Astrocyte (in vitro differentiated cells and primary cell): ENCODE measurements around the gene GDF9. TPM values are rescaled to one million over a fixed set of nuclear protein-coding genes. Genes with fewer than 3 reads are reported as not detected.
A peak's percentile ranks its signal among the peaks of the same experiment; 100 is the strongest.

Source experiments
- DNase-seq: peaks from one replicate; pipeline ENCODE4 v3.0.0-alpha.2; 2010; ENCODE audit warnings: low read depth
- FAIRE-seq: peaks from 2 replicates; lab custom pipeline; 2011; peaks lifted over from hg19 to GRCh38; lab: Jason Lieb, UNC
- H2AFZ ChIP-seq: 2 replicates; pipeline ENCODE4 v1.6.0; 2012; ENCODE audit warnings: low read depth, low read length, inconsistent platforms
- H3K27ac ChIP-seq: 2 replicates; pipeline ENCODE4 v1.5.1; 2011; ENCODE audit warnings: low read depth, low read length, inconsistent platforms
- H3K27me3 ChIP-seq: 2 replicates; pipeline ENCODE4 v1.6.0; 2011; ENCODE audit warnings: low read length, inconsistent platforms; ENCODE audit not compliant: insufficient read depth
- H3K36me3 ChIP-seq: 2 replicates; pipeline ENCODE4 v1.5.1; 2011; ENCODE audit warnings: low read length, inconsistent platforms; ENCODE audit not compliant: insufficient read depth
- H3K4me1 ChIP-seq: 2 replicates; pipeline ENCODE4 v1.5.1; 2011; ENCODE audit warnings: low read length, inconsistent platforms; ENCODE audit not compliant: insufficient read depth
- H3K4me2 ChIP-seq: 2 replicates; pipeline ENCODE4 v1.6.0; 2012; ENCODE audit warnings: low read length, inconsistent platforms
- H3K4me3 ChIP-seq: 2 replicates; pipeline ENCODE4 v1.5.1; 2011; ENCODE audit warnings: low read depth, mild to moderate bottlenecking, low read length, inconsistent platforms; ENCODE audit not compliant: insufficient read depth
- H3K79me2 ChIP-seq: 2 replicates; pipeline ENCODE4 v1.6.0; 2012; ENCODE audit warnings: mild to moderate bottlenecking, low read length, inconsistent platforms; ENCODE audit not compliant: insufficient read depth
- H3K9ac ChIP-seq: 2 replicates; pipeline ENCODE4 v1.6.0; 2012; ENCODE audit warnings: mild to moderate bottlenecking, low read length, inconsistent platforms
- H3K9me3 ChIP-seq: 2 replicates; pipeline ENCODE4 v1.5.1; 2012; ENCODE audit warnings: low read depth, mild to moderate bottlenecking, low read length, inconsistent platforms; ENCODE audit not compliant: insufficient read depth
- H4K20me1 ChIP-seq: 2 replicates; pipeline ENCODE4 v1.6.0; 2012; ENCODE audit warnings: low read length, inconsistent platforms; ENCODE audit not compliant: insufficient read depth
- H3K27ac Mint-ChIP-seq: one replicate; pipeline ENCODE4 v1.8.0; 2021; ENCODE audit warnings: mild to moderate bottlenecking, mixed read lengths; ENCODE audit not compliant: unreplicated experiment
- H3K27me3 Mint-ChIP-seq: one replicate; pipeline ENCODE4 v1.8.0; 2021; ENCODE audit warnings: low read depth, mixed read lengths; ENCODE audit not compliant: unreplicated experiment
- H3K36me3 Mint-ChIP-seq: one replicate; pipeline ENCODE4 v1.8.0; 2021; ENCODE audit warnings: low read depth, mixed read lengths; ENCODE audit not compliant: unreplicated experiment
- H3K4me1 Mint-ChIP-seq: one replicate; pipeline ENCODE4 v1.8.0; 2021; ENCODE audit warnings: low read depth, mixed read lengths; ENCODE audit not compliant: unreplicated experiment
- H3K4me3 Mint-ChIP-seq: one replicate; pipeline ENCODE4 v1.8.0; 2021; ENCODE audit warnings: mild to moderate bottlenecking, moderate library complexity, mixed read lengths; ENCODE audit not compliant: unreplicated experiment
- H3K9me3 Mint-ChIP-seq: one replicate; pipeline ENCODE4 v1.8.0; 2021; ENCODE audit warnings: mild to moderate bottlenecking, mixed read lengths; ENCODE audit not compliant: unreplicated experiment
- CTCF ChIP-seq: IDR thresholded peaks from 2 replicates; pipeline ENCODE4 v1.5.1; 2011; ENCODE audit warnings: low read depth, mild to moderate bottlenecking, inconsistent platforms, low read length, moderate library complexity; ENCODE audit not compliant: insufficient read depth
- EZH2 ChIP-seq: IDR thresholded peaks from 2 replicates; pipeline ENCODE4 v1.6.1; 2012; ENCODE audit warnings: mild to moderate bottlenecking, low read length, inconsistent platforms; ENCODE audit not compliant: insufficient read depth
- total RNA-seq: library from RNA; stranded (reverse); gene quantifications from 2 replicates; pipeline ENCODE4 v1.2.1, GENCODE V29; 2021

GDF9 gene
- total RNA-seq, 1 donor from 2014 or later = 0.34 TPM

GRCh38 chr5:132854301-132854700 lies 12.0 kb downstream of the GDF9 start:
- Mint-ChIP-seq H3K9me3 (no peaks in the 10 kb centered on the region), H3K4me3 (no peak overlapping the region)
- H3K27ac ChIP-seq = no peak overlapping the region

GRCh38 chr5:132853790-132854189 lies 12.5 kb downstream of the GDF9 start:
- no peaks in the 10 kb centered on the region for H3K9me3 Mint-ChIP-seq
- Histone ChIP-seq H3K9ac (no peak overlapping the region), H4K20me1 (no peaks in the 10 kb centered on the region), H2AFZ (no peak overlapping the region), H3K79me2 (no peaks in the 10 kb centered on the region), H3K4me1 (no peaks in the 10 kb centered on the region), H3K4me2 (no peak overlapping the region), H3K27ac (no peak overlapping the region), H3K9me3 (no peaks in the 10 kb centered on the region), H3K27me3 (no peaks in the 10 kb centered on the region), H3K36me3 (no peaks in the 10 kb centered on the region), H3K4me3 (no peak overlapping the region)
- no peaks in the 10 kb centered on the region for H3K36me3 Mint-ChIP-seq
- peaks cover 11% of the 10 kb centered on the region for H3K4me1 Mint-ChIP-seq
- DNase-seq (no peak), FAIRE-seq (no peak)
- TF ChIP-seq CTCF (no peak), EZH2 (no peak)
- no peaks in the 10 kb centered on the region for H3K27me3 Mint-ChIP-seq
- no peak overlapping the region for H3K27ac Mint-ChIP-seq
- no peak overlapping the region for H3K4me3 Mint-ChIP-seq

More at GRCh38 chr5:132854301-132854700, 12.0 kb downstream of the GDF9 start:
- H3K9ac ChIP-seq = no peak overlapping the region
- H3K9me3 ChIP-seq = no peaks in the 10 kb centered on the region
- DNase-seq (peak; percentile 41), FAIRE-seq (no peak)
- no peaks in the 10 kb centered on the region for H4K20me1 ChIP-seq
- no peaks in the 10 kb centered on the region for H3K4me1 ChIP-seq
- no peaks in the 10 kb centered on the region for H3K27me3 ChIP-seq
- H2AFZ ChIP-seq = no peak overlapping the region
- no peak overlapping the region for H3K4me2 ChIP-seq
- Mint-ChIP-seq H3K27ac (no peak overlapping the region), H3K27me3 (no peaks in the 10 kb centered on the region), H3K4me1 (peaks cover 9% of the 10 kb centered on the region), H3K36me3 (no peaks in the 10 kb centered on the region)
- no peak for TF ChIP-seq EZH2
- TF ChIP-seq CTCF = no peak
- no peaks in the 10 kb centered on the region for H3K79me2 ChIP-seq
- H3K36me3 ChIP-seq = no peaks in the 10 kb centered on the region
- no peak overlapping the region for H3K4me3 ChIP-seq

- Mint-ChIP-seq H3K9me3 (no peaks in the 10 kb centered on the region), H3K27ac (no peak overlapping the region), H3K27me3 (no peaks in the 10 kb centered on the region), H3K36me3 (no peaks in the 10 kb centered on the region), H3K4me3 (no peak overlapping the region), H3K4me1 (peaks cover 11% of the 10 kb centered on the region)
- Histone ChIP-seq H3K9ac (no peak overlapping the region), H3K4me3 (no peak overlapping the region), H3K79me2 (no peaks in the 10 kb centered on the region), H3K4me1 (no peaks in the 10 kb centered on the region), H4K20me1 (no peaks in the 10 kb centered on the region), H3K36me3 (no peaks in the 10 kb centered on the region), H3K27ac (no peak overlapping the region), H3K4me2 (no peak overlapping the region), H3K9me3 (no peaks in the 10 kb centered on the region), H3K27me3 (no peaks in the 10 kb centered on the region), H2AFZ (no peak overlapping the region)
- no peak for FAIRE-seq
- DNase-seq = no peak
- TF ChIP-seq EZH2 = no peak
- no peak for TF ChIP-seq CTCF
Measured at GRCh38 chr5:132853323-132853722, 12.9 kb downstream of the GDF9 start.
